GM23338 (cell line): Measurements from ENCODE around the gene ZBTB18. TPM values are rescaled to one million over a fixed set of nuclear protein-coding genes. Genes with fewer than 3 reads are reported as not detected.
A peak's percentile ranks its signal among the peaks of the same experiment; 100 is the strongest.

Experiments
- ATAC-seq: fragments of 200-7000 bp; cut with Tn5 transposase; 3 replicates; pipeline ENCODE4 v1.9.1; 2020
- DNase-seq: peaks from one replicate; pipeline ENCODE4 v3.0.0-alpha.2; 2015; ENCODE audit warnings: low spot score
- H2AFZ ChIP-seq: fragments of 200-600 bp; sonication (generic); 2 replicates; pipeline ENCODE4 v1.8.0; 2016; ENCODE audit warnings: antibody characterized with exemption, mild to moderate bottlenecking, moderate library complexity
- H3F3A ChIP-seq: fragments of 200-600 bp; sonication (generic); replicated peaks from 2 replicates; pipeline ENCODE4 v1.8.0; 2017; ENCODE audit warnings: antibody characterized with exemption, mixed run types, low read depth
- H3K27ac ChIP-seq: fragments of 200-600 bp; sonication (generic); 2 replicates; pipeline ENCODE4 v1.6.1; 2016; ENCODE audit warnings: low read depth
- H3K27me3 ChIP-seq: fragments of 200-600 bp; sonication (generic); 2 replicates; pipeline ENCODE4 v1.8.0; 2016; ENCODE audit warnings: mild to moderate bottlenecking, mixed run types, moderate library complexity; ENCODE audit not compliant: insufficient read depth
- H3K36me3 ChIP-seq: fragments of 200-600 bp; sonication (generic); 2 replicates; pipeline ENCODE4 v1.8.0; 2016; ENCODE audit warnings: mild to moderate bottlenecking; ENCODE audit not compliant: insufficient read depth
- H3K4me1 ChIP-seq: fragments of 200-600 bp; sonication (generic); 2 replicates; pipeline ENCODE4 v1.8.0; 2016; ENCODE audit warnings: mild to moderate bottlenecking, moderate library complexity; ENCODE audit not compliant: insufficient read depth
- H3K4me2 ChIP-seq: fragments of 200-600 bp; sonication (generic); 2 replicates; pipeline ENCODE4 v1.7.1; 2017; ENCODE audit warnings: mixed run types
- H3K4me3 ChIP-seq: fragments of 200-600 bp; sonication (generic); 2 replicates; pipeline ENCODE4 v1.6.1; 2016; ENCODE audit warnings: mixed run types
- H3K79me2 ChIP-seq: fragments of 200-600 bp; sonication (generic); replicated peaks from 2 replicates; pipeline ENCODE4 v1.8.0; 2017; ENCODE audit warnings: mild to moderate bottlenecking; ENCODE audit not compliant: insufficient read depth
- H3K9me2 ChIP-seq: fragments of 200-600 bp; sonication (generic); 2 replicates; pipeline ENCODE4 v1.8.0; 2017; ENCODE audit not compliant: insufficient read depth
- H4K20me1 ChIP-seq: fragments of 200-600 bp; sonication (generic); replicated peaks from 2 replicates; pipeline ENCODE4 v1.8.0; 2017; ENCODE audit warnings: mild to moderate bottlenecking; ENCODE audit not compliant: insufficient read depth
- H3K27ac Mint-ChIP-seq: 2 replicates; pipeline ENCODE4 v1.8.0; 2020; ENCODE audit warnings: inconsistent platforms, mild to moderate bottlenecking, moderate library complexity, mixed read lengths
- H3K27me3 Mint-ChIP-seq: 3 replicates; pipeline ENCODE4 v1.8.0; 2022; ENCODE audit warnings: low read depth, mild to moderate bottlenecking, moderate library complexity, mixed read lengths, inconsistent platforms; ENCODE audit not compliant: insufficient read depth, poor library complexity
- H3K36me3 Mint-ChIP-seq: 3 replicates; pipeline ENCODE4 v1.8.0; 2021; ENCODE audit warnings: low read depth, mild to moderate bottlenecking, inconsistent platforms, moderate library complexity, mixed read lengths
- H3K4me1 Mint-ChIP-seq: 3 replicates; pipeline ENCODE4 v1.8.0; 2020; ENCODE audit warnings: mild to moderate bottlenecking, inconsistent platforms, mixed read lengths
- H3K4me3 Mint-ChIP-seq: 3 replicates; pipeline ENCODE4 v1.8.0; 2021; ENCODE audit warnings: moderate library complexity, mild to moderate bottlenecking, inconsistent platforms, mixed read lengths
- H3K9me3 Mint-ChIP-seq: 3 replicates; pipeline ENCODE4 v1.8.0; 2020; ENCODE audit warnings: moderate library complexity, mild to moderate bottlenecking, inconsistent platforms, mixed read lengths
- CREB1 ChIP-seq: fragments of 250-450 bp; sonication (Bioruptor Pico); IDR thresholded peaks from 2 replicates; pipeline ENCODE4 v1.5.0; 2020; ENCODE audit warnings: low read depth, mild to moderate bottlenecking, moderate library complexity
- ETS1 ChIP-seq: IDR thresholded peaks from 2 replicates; pipeline ENCODE4 v1.6.1; 2016; ENCODE audit warnings: antibody characterized with exemption
- EZH2 ChIP-seq: fragments of 200-600 bp; sonication (generic); IDR thresholded peaks from one replicate; pipeline ENCODE4 v1.8.0; 2017; ENCODE audit warnings: antibody characterized with exemption, mild to moderate bottlenecking, low read depth; ENCODE audit not compliant: unreplicated experiment
- EZH2phosphoT487 ChIP-seq: fragments of 200-600 bp; sonication (generic); IDR thresholded peaks from one replicate; pipeline ENCODE4 v1.8.1; 2018; ENCODE audit warnings: antibody characterized with exemption; ENCODE audit not compliant: unreplicated experiment
- JUNB ChIP-seq: IDR thresholded peaks from one replicate; pipeline ENCODE4 v1.6.1; 2016; ENCODE audit warnings: antibody characterized with exemption; ENCODE audit not compliant: unreplicated experiment
- NANOG ChIP-seq: IDR thresholded peaks from 2 replicates; pipeline ENCODE4 v1.6.1; 2016; ENCODE audit warnings: antibody characterized with exemption, borderline replicate concordance
- POLR2AphosphoS5 ChIP-seq: IDR thresholded peaks from 2 replicates; pipeline ENCODE4 v1.6.1; 2016; ENCODE audit warnings: antibody characterized with exemption, low read depth
- STAT1 ChIP-seq: IDR thresholded peaks from one replicate; pipeline ENCODE4 v1.6.1; 2016; ENCODE audit warnings: antibody characterized with exemption; ENCODE audit not compliant: unreplicated experiment
- ZNF114 ChIP-seq: fragments of 250-450 bp; sonication (Bioruptor Pico); IDR thresholded peaks from 2 replicates; pipeline ENCODE4 v1.5.0; 2020; ENCODE audit warnings: mild to moderate bottlenecking, moderate library complexity
- ZNF331 ChIP-seq: fragments of 250-450 bp; sonication (Bioruptor Pico); IDR thresholded peaks from 2 replicates; pipeline ENCODE4 v1.5.0; 2020; ENCODE audit warnings: low read depth, mild to moderate bottlenecking, moderate library complexity
- long read RNA-seq: library from polyadenylated mRNA; unstranded; transcript quantifications from one replicate; pipeline ENCODE4 v2.0.0, GENCODE V29; 2020; ENCODE audit not compliant: unreplicated experiment
- polyA plus RNA-seq: library from polyadenylated mRNA; unstranded; fragments of >200 nt; fragmentation: Nextera tagmentation; extraction: Ambion mirVana; gene quantifications from 2 replicates; pipeline ENCODE4 v1.2.1, GENCODE V29; 2016
- total RNA-seq: library from RNA; depleted of rRNA; stranded (reverse); fragments of >200 nt; shearing (Covaris generic); gene quantifications from 2 replicates; pipeline ENCODE4 v1.2.3, GENCODE V29; 2014; rRNA removed
- TF ChIP-seq, protein P1 (sequence below): IDR thresholded peaks from one replicate; pipeline ENCODE4 v1.6.1; 2018; ENCODE audit warnings: antibody characterized with exemption; ENCODE audit not compliant: unreplicated experiment
- TF ChIP-seq, protein P2 (sequence below), 2 experiments: fragments of 200-600 bp in 1 of 2; sonication (generic) in 1 of 2; conservative IDR thresholded peaks; 2 replicates each; pipeline versions ENCODE4 v1.5.1 to v1.6.1; 2016 to 2017; ENCODE audit warnings: antibody characterized with exemption in 2 of 2, low read depth in 2 of 2, mild to moderate bottlenecking in 2 of 2, moderate library complexity in 1 of 2
- TF ChIP-seq, protein P3 (sequence below): fragments of 250-450 bp; sonication (Bioruptor Pico); IDR thresholded peaks from 2 replicates; pipeline ENCODE4 v1.5.0; 2020; ENCODE audit warnings: mild to moderate bottlenecking, moderate library complexity

Gene ZBTB18
- total RNA-seq (12.2 and 16.5 TPM in 2 replicates), polyA plus RNA-seq (5.5 and 6.7 TPM in 2 replicates)
- long read RNA-seq = 0 reads

DNA sequence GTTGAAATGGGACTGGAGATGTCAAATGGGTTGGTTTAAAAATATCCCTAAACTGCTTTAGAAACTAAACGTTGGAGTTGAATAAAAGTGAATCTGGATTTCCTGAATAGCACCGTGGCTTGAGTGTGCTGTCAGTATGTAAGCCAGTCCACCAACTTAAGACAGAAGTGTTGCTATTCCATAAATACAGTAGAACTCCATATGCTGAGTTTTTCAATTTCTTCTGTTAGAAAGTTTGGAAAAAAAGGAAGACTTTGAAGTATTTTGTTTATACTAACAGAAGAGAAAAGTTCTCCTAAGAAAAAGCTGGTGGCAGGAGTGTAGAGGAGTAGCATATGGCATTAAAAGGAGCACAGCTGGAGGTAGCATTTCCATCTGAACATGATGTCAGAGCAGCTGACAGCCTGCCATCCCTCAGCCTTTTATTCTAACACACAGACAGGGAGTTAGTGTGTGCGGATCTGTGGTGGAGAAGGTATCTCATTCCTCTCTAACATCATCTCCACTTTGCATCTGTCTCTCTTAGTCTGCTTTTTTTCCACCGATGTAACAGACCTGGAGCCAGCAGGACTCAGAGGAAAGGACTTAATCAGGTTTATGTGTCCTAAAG lies at the start of gene ZBTB18:
ZBTB18 (plus strand) TSS at position 449 of the 610 bp plus-strand sequence; CDS start at position 598, 149 bp downstream.
- Mint-ChIP-seq H3K4me1 (peaks cover 15% of the 10 kb centered on the region), H3K27me3 (peaks cover 19% of the 10 kb centered on the region), H3K4me3 (peak within 1 kb of the TSS; percentile 97), H3K27ac (no peak within 1 kb of the TSS), H3K9me3 (no peaks in the 10 kb centered on the region), H3K36me3 (peaks cover 6% of the 10 kb centered on the region)
- DNase-seq = peak; percentile 52
- H3K27me3 ChIP-seq = peaks cover 13% of the 10 kb centered on the region
- ATAC-seq = no peak
- peaks cover 54% of the 10 kb centered on the region for H3K79me2 ChIP-seq
- H3K27ac ChIP-seq = no peak within 1 kb of the TSS
- no peaks in the 10 kb centered on the region for H3K36me3 ChIP-seq
- peak within 1 kb of the TSS; percentile 87 for H3K4me3 ChIP-seq
- no peak within 1 kb of the TSS for H2AFZ ChIP-seq
- no peaks in the 10 kb centered on the region for H3K9me2 ChIP-seq
- H3F3A ChIP-seq = peaks cover 4% of the 10 kb centered on the region; the same call in 1 of the 2 replicates
- H3K4me2 ChIP-seq = peak within 1 kb of the TSS; percentile 97
- TF ChIP-seq POLR2AphosphoS5 (no peak), EZH2phosphoT487 (no peak), EZH2 (no peak), CREB1 (CRISPR knock-in tag) (no peak), STAT1 (no peak), ETS1 (no peak), JUNB (no peak), ZNF331 (CRISPR knock-in tag) (no peak), ZNF114 (CRISPR knock-in tag) (no peak), NANOG (no peak)
- TF ChIP-seq, protein P1, sequence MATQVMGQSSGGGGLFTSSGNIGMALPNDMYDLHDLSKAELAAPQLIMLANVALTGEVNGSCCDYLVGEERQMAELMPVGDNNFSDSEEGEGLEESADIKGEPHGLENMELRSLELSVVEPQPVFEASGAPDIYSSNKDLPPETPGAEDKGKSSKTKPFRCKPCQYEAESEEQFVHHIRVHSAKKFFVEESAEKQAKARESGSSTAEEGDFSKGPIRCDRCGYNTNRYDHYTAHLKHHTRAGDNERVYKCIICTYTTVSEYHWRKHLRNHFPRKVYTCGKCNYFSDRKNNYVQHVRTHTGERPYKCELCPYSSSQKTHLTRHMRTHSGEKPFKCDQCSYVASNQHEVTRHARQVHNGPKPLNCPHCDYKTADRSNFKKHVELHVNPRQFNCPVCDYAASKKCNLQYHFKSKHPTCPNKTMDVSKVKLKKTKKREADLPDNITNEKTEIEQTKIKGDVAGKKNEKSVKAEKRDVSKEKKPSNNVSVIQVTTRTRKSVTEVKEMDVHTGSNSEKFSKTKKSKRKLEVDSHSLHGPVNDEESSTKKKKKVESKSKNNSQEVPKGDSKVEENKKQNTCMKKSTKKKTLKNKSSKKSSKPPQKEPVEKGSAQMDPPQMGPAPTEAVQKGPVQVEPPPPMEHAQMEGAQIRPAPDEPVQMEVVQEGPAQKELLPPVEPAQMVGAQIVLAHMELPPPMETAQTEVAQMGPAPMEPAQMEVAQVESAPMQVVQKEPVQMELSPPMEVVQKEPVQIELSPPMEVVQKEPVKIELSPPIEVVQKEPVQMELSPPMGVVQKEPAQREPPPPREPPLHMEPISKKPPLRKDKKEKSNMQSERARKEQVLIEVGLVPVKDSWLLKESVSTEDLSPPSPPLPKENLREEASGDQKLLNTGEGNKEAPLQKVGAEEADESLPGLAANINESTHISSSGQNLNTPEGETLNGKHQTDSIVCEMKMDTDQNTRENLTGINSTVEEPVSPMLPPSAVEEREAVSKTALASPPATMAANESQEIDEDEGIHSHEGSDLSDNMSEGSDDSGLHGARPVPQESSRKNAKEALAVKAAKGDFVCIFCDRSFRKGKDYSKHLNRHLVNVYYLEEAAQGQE = no peak
- TF ChIP-seq, protein P2, sequence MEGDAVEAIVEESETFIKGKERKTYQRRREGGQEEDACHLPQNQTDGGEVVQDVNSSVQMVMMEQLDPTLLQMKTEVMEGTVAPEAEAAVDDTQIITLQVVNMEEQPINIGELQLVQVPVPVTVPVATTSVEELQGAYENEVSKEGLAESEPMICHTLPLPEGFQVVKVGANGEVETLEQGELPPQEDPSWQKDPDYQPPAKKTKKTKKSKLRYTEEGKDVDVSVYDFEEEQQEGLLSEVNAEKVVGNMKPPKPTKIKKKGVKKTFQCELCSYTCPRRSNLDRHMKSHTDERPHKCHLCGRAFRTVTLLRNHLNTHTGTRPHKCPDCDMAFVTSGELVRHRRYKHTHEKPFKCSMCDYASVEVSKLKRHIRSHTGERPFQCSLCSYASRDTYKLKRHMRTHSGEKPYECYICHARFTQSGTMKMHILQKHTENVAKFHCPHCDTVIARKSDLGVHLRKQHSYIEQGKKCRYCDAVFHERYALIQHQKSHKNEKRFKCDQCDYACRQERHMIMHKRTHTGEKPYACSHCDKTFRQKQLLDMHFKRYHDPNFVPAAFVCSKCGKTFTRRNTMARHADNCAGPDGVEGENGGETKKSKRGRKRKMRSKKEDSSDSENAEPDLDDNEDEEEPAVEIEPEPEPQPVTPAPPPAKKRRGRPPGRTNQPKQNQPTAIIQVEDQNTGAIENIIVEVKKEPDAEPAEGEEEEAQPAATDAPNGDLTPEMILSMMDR (conservative IDR thresholded peaks at IDR 0.05; ENCODE audit: low read depth in 2 of 2) = no peak
- TF ChIP-seq, protein P3, sequence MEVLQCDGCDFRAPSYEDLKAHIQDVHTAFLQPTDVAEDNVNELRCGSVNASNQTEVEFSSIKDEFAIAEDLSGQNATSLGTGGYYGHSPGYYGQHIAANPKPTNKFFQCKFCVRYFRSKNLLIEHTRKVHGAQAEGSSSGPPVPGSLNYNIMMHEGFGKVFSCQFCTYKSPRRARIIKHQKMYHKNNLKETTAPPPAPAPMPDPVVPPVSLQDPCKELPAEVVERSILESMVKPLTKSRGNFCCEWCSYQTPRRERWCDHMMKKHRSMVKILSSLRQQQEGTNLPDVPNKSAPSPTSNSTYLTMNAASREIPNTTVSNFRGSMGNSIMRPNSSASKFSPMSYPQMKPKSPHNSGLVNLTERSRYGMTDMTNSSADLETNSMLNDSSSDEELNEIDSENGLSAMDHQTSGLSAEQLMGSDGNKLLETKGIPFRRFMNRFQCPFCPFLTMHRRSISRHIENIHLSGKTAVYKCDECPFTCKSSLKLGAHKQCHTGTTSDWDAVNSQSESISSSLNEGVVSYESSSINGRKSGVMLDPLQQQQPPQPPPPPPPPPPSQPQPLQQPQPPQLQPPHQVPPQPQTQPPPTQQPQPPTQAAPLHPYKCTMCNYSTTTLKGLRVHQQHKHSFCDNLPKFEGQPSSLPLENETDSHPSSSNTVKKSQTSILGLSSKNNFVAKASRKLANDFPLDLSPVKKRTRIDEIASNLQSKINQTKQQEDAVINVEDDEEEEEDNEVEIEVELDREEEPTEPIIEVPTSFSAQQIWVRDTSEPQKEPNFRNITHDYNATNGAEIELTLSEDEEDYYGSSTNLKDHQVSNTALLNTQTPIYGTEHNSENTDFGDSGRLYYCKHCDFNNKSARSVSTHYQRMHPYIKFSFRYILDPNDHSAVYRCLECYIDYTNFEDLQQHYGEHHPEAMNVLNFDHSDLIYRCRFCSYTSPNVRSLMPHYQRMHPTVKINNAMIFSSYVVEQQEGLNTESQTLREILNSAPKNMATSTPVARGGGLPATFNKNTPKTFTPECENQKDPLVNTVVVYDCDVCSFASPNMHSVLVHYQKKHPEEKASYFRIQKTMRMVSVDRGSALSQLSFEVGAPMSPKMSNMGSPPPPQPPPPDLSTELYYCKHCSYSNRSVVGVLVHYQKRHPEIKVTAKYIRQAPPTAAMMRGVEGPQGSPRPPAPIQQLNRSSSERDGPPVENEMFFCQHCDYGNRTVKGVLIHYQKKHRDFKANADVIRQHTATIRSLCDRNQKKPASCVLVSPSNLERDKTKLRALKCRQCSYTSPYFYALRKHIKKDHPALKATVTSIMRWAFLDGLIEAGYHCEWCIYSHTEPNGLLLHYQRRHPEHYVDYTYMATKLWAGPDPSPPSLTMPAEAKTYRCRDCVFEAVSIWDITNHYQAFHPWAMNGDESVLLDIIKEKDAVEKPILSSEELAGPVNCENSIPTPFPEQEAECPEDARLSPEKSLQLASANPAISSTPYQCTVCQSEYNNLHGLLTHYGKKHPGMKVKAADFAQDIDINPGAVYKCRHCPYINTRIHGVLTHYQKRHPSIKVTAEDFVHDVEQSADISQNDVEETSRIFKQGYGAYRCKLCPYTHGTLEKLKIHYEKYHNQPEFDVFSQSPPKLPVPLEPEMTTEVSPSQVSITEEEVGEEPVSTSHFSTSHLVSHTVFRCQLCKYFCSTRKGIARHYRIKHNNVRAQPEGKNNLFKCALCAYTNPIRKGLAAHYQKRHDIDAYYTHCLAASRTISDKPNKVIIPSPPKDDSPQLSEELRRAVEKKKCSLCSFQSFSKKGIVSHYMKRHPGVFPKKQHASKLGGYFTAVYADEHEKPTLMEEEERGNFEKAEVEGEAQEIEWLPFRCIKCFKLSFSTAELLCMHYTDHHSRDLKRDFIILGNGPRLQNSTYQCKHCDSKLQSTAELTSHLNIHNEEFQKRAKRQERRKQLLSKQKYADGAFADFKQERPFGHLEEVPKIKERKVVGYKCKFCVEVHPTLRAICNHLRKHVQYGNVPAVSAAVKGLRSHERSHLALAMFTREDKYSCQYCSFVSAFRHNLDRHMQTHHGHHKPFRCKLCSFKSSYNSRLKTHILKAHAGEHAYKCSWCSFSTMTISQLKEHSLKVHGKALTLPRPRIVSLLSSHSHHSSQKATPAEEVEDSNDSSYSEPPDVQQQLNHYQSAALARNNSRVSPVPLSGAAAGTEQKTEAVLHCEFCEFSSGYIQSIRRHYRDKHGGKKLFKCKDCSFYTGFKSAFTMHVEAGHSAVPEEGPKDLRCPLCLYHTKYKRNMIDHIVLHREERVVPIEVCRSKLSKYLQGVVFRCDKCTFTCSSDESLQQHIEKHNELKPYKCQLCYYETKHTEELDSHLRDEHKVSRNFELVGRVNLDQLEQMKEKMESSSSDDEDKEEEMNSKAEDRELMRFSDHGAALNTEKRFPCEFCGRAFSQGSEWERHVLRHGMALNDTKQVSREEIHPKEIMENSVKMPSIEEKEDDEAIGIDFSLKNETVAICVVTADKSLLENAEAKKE (CRISPR knock-in tag) = no peak
- peaks cover 43% of the 10 kb centered on the region for H3K4me1 ChIP-seq
- peaks cover 18% of the 10 kb centered on the region; the same call in 1 of the 2 replicates for H4K20me1 ChIP-seq
